ENCODE measurements around the gene KIF16B. TPM values are rescaled to one million over a fixed set of nuclear protein-coding genes. Genes with fewer than 3 reads are reported as not detected.

Gene KIF16B
- total RNA-seq, 1 experiment from 2014 or later = 7.6 TPM

GRCh38 chr20:16295534-16295933, 277.7 kb downstream of the KIF16B start (continued):
- TF ChIP-seq AR (CRISPR knock-in tag; IDR thresholded peaks at IDR 0.05) (no peak), ZNF281 (CRISPR knock-in tag; IDR thresholded peaks at IDR 0.05) (no peak), MYBL2 (CRISPR knock-in tag; IDR thresholded peaks at IDR 0.05) (no peak)

GRCh38 chr20:16293590-16293989, 279.7 kb downstream of the KIF16B start:
- Mint-ChIP-seq H3K27ac (no peak overlapping the region), H3K27me3 (ENCODE audit: low read depth) (no peaks in the 10 kb centered on the region), H3K4me1 (peaks cover 18% of the 10 kb centered on the region), H3K9me3 (peaks cover 6% of the 10 kb centered on the region), H3K4me3 (no peak overlapping the region), H3K36me3 (peaks cover 5% of the 10 kb centered on the region; the same call in 1 of the 2 replicates)
- no peak for TF ChIP-seq EMX1 (CRISPR knock-in tag; IDR thresholded peaks at IDR 0.05)
- TF ChIP-seq HMGXB4 (CRISPR knock-in tag; IDR thresholded peaks at IDR 0.05) = no peak
- no peak for TF ChIP-seq E2F1 (CRISPR knock-in tag; IDR thresholded peaks at IDR 0.05)
- no peak for TF ChIP-seq CBFB (CRISPR knock-in tag; IDR thresholded peaks at IDR 0.05; ENCODE audit: low read depth)
- no peak for TF ChIP-seq NFYB (CRISPR knock-in tag; conservative IDR thresholded peaks at IDR 0.05; ENCODE audit: low read depth)
- TF ChIP-seq ETV6 (CRISPR knock-in tag; IDR thresholded peaks at IDR 0.05) = no peak
- no peak for TF ChIP-seq ATF1 (CRISPR knock-in tag; IDR thresholded peaks at IDR 0.05)
- TF ChIP-seq OVOL2 (CRISPR knock-in tag; IDR thresholded peaks at IDR 0.05; ENCODE audit: borderline replicate concordance) = no peak
- TF ChIP-seq ZNF416 (CRISPR knock-in tag; IDR thresholded peaks at IDR 0.05) = no peak
- TF ChIP-seq ELF4 (CRISPR knock-in tag; IDR thresholded peaks at IDR 0.05; ENCODE audit: low read depth) = no peak
- TF ChIP-seq ZNF138 (CRISPR knock-in tag; conservative IDR thresholded peaks at IDR 0.05) = no peak
- no peak for TF ChIP-seq IRF2 (CRISPR knock-in tag; IDR thresholded peaks at IDR 0.05; ENCODE audit: borderline replicate concordance, low read depth)
- no peak for TF ChIP-seq RORB (CRISPR knock-in tag; IDR thresholded peaks at IDR 0.05)
- TF ChIP-seq IRF1 (CRISPR knock-in tag; IDR thresholded peaks at IDR 0.05) = no peak
- TF ChIP-seq NR1H2 (CRISPR knock-in tag; IDR thresholded peaks at IDR 0.05) = no peak
- no peak for TF ChIP-seq CTCF (IDR thresholded peaks at IDR 0.05)
- ChIA-PET POLR2A (no interaction called here), CTCF (no interaction called here)
- no peak for DNase-seq (ENCODE audit: low spot score)
- no peak for ATAC-seq

Measured in WTC11 (cell line).